NB4 (cell line): ENCODE data around the gene WDFY4.

ENCODE experiments used
- MYC ChIP-seq: IDR thresholded peaks from 2 replicates; pipeline ENCODE4 v1.6.1; 2011; ENCODE audit warnings: low read depth, low read length
- POLR2A ChIP-seq: IDR thresholded peaks from 2 replicates; pipeline ENCODE4 v1.6.1; 2011; ENCODE audit warnings: mild to moderate bottlenecking; ENCODE audit not compliant: insufficient read length; ENCODE audit errors: extremely low read depth
- TF ChIP-seq, protein P1 (sequence below): IDR thresholded peaks from one replicate; pipeline ENCODE4 v1.5.1; 2012; ENCODE audit warnings: low read depth, low read length
- TF ChIP-seq, protein P2 (sequence below): IDR thresholded peaks from 2 replicates; pipeline ENCODE4 v1.6.1; 2011; ENCODE audit warnings: low read depth, low read length

DNA sequence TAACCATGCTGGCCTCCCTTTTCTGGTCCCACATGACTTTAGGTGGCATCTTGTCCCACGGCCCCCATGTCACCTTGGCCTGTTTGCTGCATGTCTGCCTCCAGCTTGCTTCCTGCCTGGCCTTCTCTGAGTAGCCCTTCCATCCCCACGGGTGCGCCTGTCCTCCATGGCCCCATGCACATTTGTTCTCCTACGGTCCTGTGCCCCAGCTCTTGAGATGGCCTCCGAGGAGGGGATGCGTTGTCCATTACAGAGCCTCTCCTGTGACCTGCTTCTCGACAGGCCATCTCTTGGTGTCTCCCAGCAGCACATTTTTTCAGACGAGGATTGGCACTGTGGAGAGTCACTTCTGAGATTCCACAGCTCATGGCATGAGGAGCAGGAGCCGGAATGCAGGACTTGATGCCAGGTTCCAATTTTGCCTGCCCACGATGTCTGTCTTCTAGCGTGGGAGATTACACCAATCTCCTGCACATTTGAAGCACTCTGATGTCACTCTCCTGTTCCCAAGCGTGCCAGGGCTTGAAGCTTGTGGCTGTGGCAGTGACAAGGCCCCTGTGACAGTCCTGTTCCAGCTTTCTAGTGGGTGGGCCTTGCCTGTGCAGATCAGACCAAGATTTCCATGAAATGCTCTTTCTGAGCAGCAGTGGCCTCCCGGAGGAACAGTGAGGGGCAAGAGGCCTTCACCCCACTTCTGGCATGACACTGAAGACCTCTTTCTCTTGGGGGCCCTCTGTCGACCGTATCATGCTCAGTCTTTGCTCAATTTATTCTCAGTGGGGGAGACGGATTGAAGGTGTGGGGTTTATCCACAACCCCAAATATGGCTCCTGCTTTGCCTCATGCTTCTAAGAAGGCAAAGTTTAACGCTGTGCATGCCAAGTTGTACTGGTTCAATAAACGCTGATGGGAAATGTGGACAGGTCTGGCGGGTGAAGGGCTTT, 13.4 kb downstream of the WDFY4 start:
- TF ChIP-seq, protein P1, sequence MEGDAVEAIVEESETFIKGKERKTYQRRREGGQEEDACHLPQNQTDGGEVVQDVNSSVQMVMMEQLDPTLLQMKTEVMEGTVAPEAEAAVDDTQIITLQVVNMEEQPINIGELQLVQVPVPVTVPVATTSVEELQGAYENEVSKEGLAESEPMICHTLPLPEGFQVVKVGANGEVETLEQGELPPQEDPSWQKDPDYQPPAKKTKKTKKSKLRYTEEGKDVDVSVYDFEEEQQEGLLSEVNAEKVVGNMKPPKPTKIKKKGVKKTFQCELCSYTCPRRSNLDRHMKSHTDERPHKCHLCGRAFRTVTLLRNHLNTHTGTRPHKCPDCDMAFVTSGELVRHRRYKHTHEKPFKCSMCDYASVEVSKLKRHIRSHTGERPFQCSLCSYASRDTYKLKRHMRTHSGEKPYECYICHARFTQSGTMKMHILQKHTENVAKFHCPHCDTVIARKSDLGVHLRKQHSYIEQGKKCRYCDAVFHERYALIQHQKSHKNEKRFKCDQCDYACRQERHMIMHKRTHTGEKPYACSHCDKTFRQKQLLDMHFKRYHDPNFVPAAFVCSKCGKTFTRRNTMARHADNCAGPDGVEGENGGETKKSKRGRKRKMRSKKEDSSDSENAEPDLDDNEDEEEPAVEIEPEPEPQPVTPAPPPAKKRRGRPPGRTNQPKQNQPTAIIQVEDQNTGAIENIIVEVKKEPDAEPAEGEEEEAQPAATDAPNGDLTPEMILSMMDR, result no peak
- TF ChIP-seq, protein P2, sequence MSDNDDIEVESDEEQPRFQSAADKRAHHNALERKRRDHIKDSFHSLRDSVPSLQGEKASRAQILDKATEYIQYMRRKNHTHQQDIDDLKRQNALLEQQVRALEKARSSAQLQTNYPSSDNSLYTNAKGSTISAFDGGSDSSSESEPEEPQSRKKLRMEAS, result no peak
- no peak for TF ChIP-seq POLR2A
- no peak for TF ChIP-seq MYC
